Prostate gland (tissue), 2 donors: ENCODE measurements around the gene MCRIP2.

ENCODE experiments used
- POLR2A ChIP-seq: fragments of 450-650 bp; IDR thresholded peaks from one replicate; pipeline ENCODE4 v1.6.1; 2016; ENCODE audit warnings: antibody characterized with exemption, mild to moderate bottlenecking
- POLR2AphosphoS5 ChIP-seq: sonication (generic); formaldehyde crosslinking; IDR thresholded peaks from one replicate; pipeline ENCODE4 v1.6.1; 2017; ENCODE audit warnings: antibody characterized with exemption
- TF ChIP-seq, protein P1 (sequence below), 4 experiments: fragments of 200-600 bp in 2 of 4; fragments of 450-650 bp in 2 of 4; sonication (generic) in 2 of 4; IDR thresholded peaks; 1 replicate in 3 of 4; 2 replicates in 1 of 4; pipeline ENCODE4 v1.5.1; 2016 to 2019; ENCODE audit warnings: antibody characterized with exemption in 4 of 4, mild to moderate bottlenecking in 2 of 4, moderate library complexity in 2 of 4

DNA sequence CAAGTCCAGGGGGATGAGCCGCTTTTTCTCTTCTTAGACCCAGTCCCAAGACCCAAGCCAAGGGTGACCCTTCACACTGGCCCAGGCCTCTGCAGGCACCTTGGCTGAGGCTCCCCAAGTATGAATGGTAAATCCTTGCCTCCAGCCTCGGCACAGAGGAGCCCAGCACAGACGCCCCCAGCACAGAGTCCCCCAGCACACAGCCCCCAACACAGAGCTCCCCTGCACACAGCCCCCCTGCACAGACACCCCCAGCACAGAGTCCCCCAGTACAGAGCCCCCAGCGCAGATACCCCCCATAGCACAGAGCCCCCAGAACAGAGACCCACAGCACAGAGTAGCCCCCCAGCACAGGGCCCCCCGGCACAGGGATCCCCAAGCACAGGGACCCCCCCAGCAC is 1.0 kb upstream of the MCRIP2 start:
- no peak for TF ChIP-seq POLR2AphosphoS5
- TF ChIP-seq, protein P1, sequence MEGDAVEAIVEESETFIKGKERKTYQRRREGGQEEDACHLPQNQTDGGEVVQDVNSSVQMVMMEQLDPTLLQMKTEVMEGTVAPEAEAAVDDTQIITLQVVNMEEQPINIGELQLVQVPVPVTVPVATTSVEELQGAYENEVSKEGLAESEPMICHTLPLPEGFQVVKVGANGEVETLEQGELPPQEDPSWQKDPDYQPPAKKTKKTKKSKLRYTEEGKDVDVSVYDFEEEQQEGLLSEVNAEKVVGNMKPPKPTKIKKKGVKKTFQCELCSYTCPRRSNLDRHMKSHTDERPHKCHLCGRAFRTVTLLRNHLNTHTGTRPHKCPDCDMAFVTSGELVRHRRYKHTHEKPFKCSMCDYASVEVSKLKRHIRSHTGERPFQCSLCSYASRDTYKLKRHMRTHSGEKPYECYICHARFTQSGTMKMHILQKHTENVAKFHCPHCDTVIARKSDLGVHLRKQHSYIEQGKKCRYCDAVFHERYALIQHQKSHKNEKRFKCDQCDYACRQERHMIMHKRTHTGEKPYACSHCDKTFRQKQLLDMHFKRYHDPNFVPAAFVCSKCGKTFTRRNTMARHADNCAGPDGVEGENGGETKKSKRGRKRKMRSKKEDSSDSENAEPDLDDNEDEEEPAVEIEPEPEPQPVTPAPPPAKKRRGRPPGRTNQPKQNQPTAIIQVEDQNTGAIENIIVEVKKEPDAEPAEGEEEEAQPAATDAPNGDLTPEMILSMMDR (IDR thresholded peaks at IDR 0.05): no peak
- TF ChIP-seq POLR2A: no peak
